Peyer's patch (tissue), 4 donors: ENCODE data around the gene MYO1D.

Source experiments
- POLR2A ChIP-seq, 2 donors: fragments of 450-650 bp; IDR thresholded peaks; one replicate each; pipeline ENCODE4 v1.5.1; 2017; ENCODE audit warnings: antibody characterized with exemption in 2 of 2, mild to moderate bottlenecking in 2 of 2, moderate library complexity in 2 of 2
- TF ChIP-seq, protein P1 (sequence below), 6 experiments: fragments of 450-650 bp in 4 of 6; fragments of 200-600 bp in 2 of 6; sonication (generic) in 1 of 6; IDR thresholded peaks; one replicate each; pipeline ENCODE4 v1.5.1; 2017 to 2019; ENCODE audit warnings: antibody characterized with exemption in 6 of 6, mild to moderate bottlenecking in 3 of 6, moderate library complexity in 1 of 6

DNA sequence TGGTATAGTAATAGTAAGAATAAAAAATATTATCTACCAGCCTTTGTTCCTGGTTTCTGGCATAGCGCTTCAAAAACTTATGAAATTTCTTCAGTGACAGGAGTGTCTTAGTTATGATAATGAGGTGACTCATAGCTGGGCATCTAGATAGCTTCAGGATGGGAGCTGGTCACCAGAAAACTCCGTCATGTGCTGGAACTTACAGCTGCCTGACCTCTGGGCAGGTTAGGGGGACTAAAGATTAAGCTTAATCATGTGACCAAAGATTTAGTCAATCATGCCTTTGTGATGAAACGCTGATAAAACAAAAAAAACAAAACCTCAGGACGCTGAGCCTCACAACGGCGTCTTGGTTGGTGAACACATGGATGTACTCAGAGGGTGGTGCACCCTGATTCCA is 154.2 kb downstream of the MYO1D start:
- no peak for TF ChIP-seq POLR2A (IDR thresholded peaks at IDR 0.05)
- TF ChIP-seq, protein P1, sequence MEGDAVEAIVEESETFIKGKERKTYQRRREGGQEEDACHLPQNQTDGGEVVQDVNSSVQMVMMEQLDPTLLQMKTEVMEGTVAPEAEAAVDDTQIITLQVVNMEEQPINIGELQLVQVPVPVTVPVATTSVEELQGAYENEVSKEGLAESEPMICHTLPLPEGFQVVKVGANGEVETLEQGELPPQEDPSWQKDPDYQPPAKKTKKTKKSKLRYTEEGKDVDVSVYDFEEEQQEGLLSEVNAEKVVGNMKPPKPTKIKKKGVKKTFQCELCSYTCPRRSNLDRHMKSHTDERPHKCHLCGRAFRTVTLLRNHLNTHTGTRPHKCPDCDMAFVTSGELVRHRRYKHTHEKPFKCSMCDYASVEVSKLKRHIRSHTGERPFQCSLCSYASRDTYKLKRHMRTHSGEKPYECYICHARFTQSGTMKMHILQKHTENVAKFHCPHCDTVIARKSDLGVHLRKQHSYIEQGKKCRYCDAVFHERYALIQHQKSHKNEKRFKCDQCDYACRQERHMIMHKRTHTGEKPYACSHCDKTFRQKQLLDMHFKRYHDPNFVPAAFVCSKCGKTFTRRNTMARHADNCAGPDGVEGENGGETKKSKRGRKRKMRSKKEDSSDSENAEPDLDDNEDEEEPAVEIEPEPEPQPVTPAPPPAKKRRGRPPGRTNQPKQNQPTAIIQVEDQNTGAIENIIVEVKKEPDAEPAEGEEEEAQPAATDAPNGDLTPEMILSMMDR (IDR thresholded peaks at IDR 0.05): no peak
